ENCODE data around the gene RTP2. TPM values are rescaled to one million over a fixed set of nuclear protein-coding genes. Genes with fewer than 3 reads are reported as not detected.

Gene RTP2
- total RNA-seq, 1 experiment from 2014 or later: not detected

GRCh38 chr3:187665010-187665409 lies 37.3 kb downstream of the RTP2 start:
- Histone ChIP-seq H3K9me3 (no peaks in the 10 kb centered on the region), H3K4me3 (no peak overlapping the region), H3K36me3 (no peaks in the 10 kb centered on the region), H3K27me3 (peaks cover 58% of the 10 kb centered on the region)
- no peak for DNase-seq

- Histone ChIP-seq H3K4me3 (no peak overlapping the region), H3K36me3 (no peaks in the 10 kb centered on the region), H3K9me3 (no peaks in the 10 kb centered on the region), H3K27me3 (peaks cover 40% of the 10 kb centered on the region)
- no peak for DNase-seq
Measured at GRCh38 chr3:187662848-187663409, 39.4 kb downstream of the RTP2 start.

DNA sequence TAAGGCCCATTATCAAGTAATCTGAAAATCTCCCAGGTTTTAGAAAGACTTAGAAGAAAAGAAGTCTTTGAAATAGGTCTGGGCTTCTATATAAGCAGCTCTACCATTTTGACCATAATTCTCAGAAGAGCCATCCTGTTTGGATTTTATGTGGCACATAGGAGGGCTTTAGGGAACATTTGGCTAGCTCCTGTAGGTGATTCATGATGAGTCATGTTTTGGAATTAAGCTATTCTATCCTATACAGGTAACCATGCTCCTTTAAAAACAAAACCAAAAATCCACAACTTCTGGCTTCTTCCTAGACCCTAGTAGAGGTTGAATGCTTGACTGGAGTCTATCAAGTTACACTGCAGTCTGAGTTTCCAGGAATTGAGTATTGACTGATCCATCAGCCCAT lies 41.1 kb downstream of the RTP2 start:
- H3K36me3 ChIP-seq: no peaks in the 10 kb centered on the region
- peaks cover 31% of the 10 kb centered on the region for H3K27me3 ChIP-seq
- H3K4me3 ChIP-seq: no peak overlapping the region
- no peaks in the 10 kb centered on the region for H3K9me3 ChIP-seq
- no peak for DNase-seq

GRCh38 chr3:187651282-187651681 lies 51.1 kb downstream of the RTP2 start:
- Histone ChIP-seq H3K27me3 (peaks cover 15% of the 10 kb centered on the region), H3K4me3 (no peak overlapping the region), H3K36me3 (no peaks in the 10 kb centered on the region), H3K9me3 (no peaks in the 10 kb centered on the region; the same call in 1 of the 2 replicates)
- no peak for DNase-seq

Other genes starting within 250 kb of the RTP2 start
- gene SST, start 32.2 kb downstream of the RTP2 start, total RNA-seq (2014; rRNA removed; shearing (Covaris generic); ENCODE audit: low replicate concordance): not detected in 2 replicates
- 5.5 and 6.2 TPM in 2 replicates for gene BCL6, start 42.9 kb upstream of the RTP2 start, total RNA-seq (2014; rRNA removed; shearing (Covaris generic); ENCODE audit: low replicate concordance)